Body of pancreas (tissue), 4 donors: ENCODE measurements around the gene GLIS1.

ENCODE experiments used
- CTCF ChIP-seq, 7 experiments: fragments of 450-650 bp in 4 of 7; fragments of 200-600 bp in 3 of 7; sonication (generic) in 3 of 7; IDR thresholded peaks; one replicate each; pipeline ENCODE4 v1.5.1; 2016 to 2019; ENCODE audit warnings: antibody characterized with exemption in 7 of 7
- POLR2A ChIP-seq, 3 donors: fragments of 450-650 bp; IDR thresholded peaks; one replicate each; pipeline ENCODE4 v1.6.1; 2016; ENCODE audit warnings: antibody characterized with exemption in 3 of 3, mild to moderate bottlenecking in 2 of 3

DNA sequence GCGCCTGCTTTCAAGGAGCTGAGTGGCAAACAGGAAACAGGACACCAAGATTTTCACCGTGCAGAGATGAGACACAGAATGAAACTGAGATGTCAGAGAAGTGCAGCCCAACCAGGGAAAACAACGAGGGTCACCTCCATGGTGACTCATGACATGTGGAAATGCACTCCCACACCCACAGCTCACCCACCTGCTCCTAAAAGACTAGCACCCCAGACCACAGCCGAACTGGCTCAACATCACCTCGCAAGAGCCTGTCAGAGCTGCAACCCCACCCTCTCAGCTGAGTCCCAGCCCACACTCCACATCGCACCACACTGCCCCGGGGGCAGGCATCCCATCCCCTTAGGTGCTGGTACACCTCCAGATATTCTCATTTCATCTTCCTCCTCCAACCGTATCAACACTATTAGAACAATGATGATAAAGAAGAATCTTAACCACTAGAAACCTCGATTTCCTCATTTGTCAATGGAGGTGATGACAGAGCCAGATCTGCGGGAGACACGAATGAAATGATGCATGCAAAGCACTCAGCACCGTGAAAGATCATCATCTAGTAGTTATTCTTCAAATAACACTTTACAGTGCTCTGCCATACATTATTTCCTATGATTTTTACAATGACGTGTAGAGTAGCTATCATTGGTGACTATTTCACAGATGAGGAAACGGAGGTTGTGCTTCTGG lies 176.5 kb downstream of the GLIS1 start:
- no peak for TF ChIP-seq CTCF (IDR thresholded peaks at IDR 0.05)
- no peak for TF ChIP-seq POLR2A (IDR thresholded peaks at IDR 0.05)
